ENCODE data around the gene TMEM200B. TPM values are rescaled to one million over a fixed set of nuclear protein-coding genes. Genes with fewer than 3 reads are reported as not detected.

Gene TMEM200B
- total RNA-seq, 1 experiment from 2014 or later: 11.3 TPM

- POLR2A ChIA-PET: no interaction called here
- CTCF ChIA-PET: no interaction called here
- H3K9me3 ChIP-seq (ENCODE audit: control insufficient read depth in 1 of 2, insufficient read depth in 1 of 2, low read depth in 1 of 2, low read length in 2 of 2): no peaks in the 10 kb centered on the region
Observed at GRCh38 chr1:29164588-29164987, 40.9 kb upstream of the TMEM200B start.

More at GRCh38 chr1:29164588-29164987, 40.9 kb upstream of the TMEM200B start:
- Histone ChIP-seq H3K4me1 (ENCODE audit: control insufficient read depth in 1 of 2, insufficient read depth in 2 of 2, low read length in 2 of 2) (no peaks in the 10 kb centered on the region), H3K79me2 (ENCODE audit: insufficient read depth, low read length) (peaks cover 100% of the 10 kb centered on the region), H3K9me2 (ENCODE audit: insufficient read depth) (no peaks in the 10 kb centered on the region), H3K27me3 (ENCODE audit: insufficient read depth, low read length) (no peaks in the 10 kb centered on the region), H3K4me2 (ENCODE audit: low read length) (no peak overlapping the region), H4K20me1 (ENCODE audit: insufficient read depth) (peaks cover 48% of the 10 kb centered on the region), H3K9ac (ENCODE audit: low read length) (no peak overlapping the region), H2AFZ (ENCODE audit: low read depth, low read length, poor library complexity, severe bottlenecking) (no peak overlapping the region), H3K27ac (ENCODE audit: low read depth, low read length) (no peak overlapping the region), H3K36me3 (ENCODE audit: control insufficient read depth in 1 of 2, insufficient read depth in 2 of 2, low read length in 2 of 2) (peaks cover 18 to 39% of the 10 kb centered on the region in 2 experiments), H3K4me3 (replicated peaks in 1 of 2; ENCODE audit: low read depth in 1 of 2, low read length in 2 of 2) (no peak overlapping the region)
- no peak for TF ChIP-seq ZFX (IDR thresholded peaks at IDR 0.05)
- TF ChIP-seq FOSL1 (IDR thresholded peaks at IDR 0.05; ENCODE audit: low read depth): no peak
- TF ChIP-seq, protein P1, sequence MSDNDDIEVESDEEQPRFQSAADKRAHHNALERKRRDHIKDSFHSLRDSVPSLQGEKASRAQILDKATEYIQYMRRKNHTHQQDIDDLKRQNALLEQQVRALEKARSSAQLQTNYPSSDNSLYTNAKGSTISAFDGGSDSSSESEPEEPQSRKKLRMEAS (IDR thresholded peaks at IDR 0.05): no peak
- no peak for TF ChIP-seq ZBTB33 (IDR thresholded peaks at IDR 0.05; ENCODE audit: extremely low read depth, insufficient replicate concordance, low read length)
- no peak for TF ChIP-seq POLR2AphosphoS5 (IDR thresholded peaks at IDR 0.05; ENCODE audit: low read depth, low read length)
- no peak for TF ChIP-seq SIN3A (IDR thresholded peaks at IDR 0.05; ENCODE audit: low read depth)
- no peak for TF ChIP-seq ELF1 (IDR thresholded peaks at IDR 0.05; ENCODE audit: borderline replicate concordance, low read depth)
- TF ChIP-seq RAD21 (IDR thresholded peaks at IDR 0.05; ENCODE audit: low read depth): no peak
- no peak for TF ChIP-seq SRF (IDR thresholded peaks at IDR 0.05; ENCODE audit: low read depth)
- TF ChIP-seq JUND (IDR thresholded peaks at IDR 0.05): no peak
- TF ChIP-seq CEBPB (IDR thresholded peaks at IDR 0.05; ENCODE audit: low read depth): no peak
- ATAC-seq: no peak
- BruUV-seq (replicated peaks): no TSS peak
- RAD21 ChIA-PET (ENCODE audit: low non-redundant PET in 1 of 2, low total read pairs in 2 of 2, uncharacterized antibody in 2 of 2, unreplicated experiment in 2 of 2): no interaction called here
- no peak for DNase-seq (ENCODE audit: low read depth, low spot score)
- intact Hi-C loops (cut with micrococcal nuclease): no loop called here

Measured in HCT116 (cell line).